ENCODE measurements around the gene SFTA2. TPM values are rescaled to one million over a fixed set of nuclear protein-coding genes. Genes with fewer than 3 reads are reported as not detected.
A peak's percentile ranks its signal among the peaks of the same experiment; 100 is the strongest.
"Not testable (repeated sequence)": the region's sequence is repeated elsewhere in the genome, so short reads cannot be mapped to it uniquely, and the experiment has no call there.

SFTA2 gene
- polyA plus RNA-seq, 1 donor (not counting 4 experiments of a cell fraction or from before 2014, with no cell fraction given) = not detected

DNA sequence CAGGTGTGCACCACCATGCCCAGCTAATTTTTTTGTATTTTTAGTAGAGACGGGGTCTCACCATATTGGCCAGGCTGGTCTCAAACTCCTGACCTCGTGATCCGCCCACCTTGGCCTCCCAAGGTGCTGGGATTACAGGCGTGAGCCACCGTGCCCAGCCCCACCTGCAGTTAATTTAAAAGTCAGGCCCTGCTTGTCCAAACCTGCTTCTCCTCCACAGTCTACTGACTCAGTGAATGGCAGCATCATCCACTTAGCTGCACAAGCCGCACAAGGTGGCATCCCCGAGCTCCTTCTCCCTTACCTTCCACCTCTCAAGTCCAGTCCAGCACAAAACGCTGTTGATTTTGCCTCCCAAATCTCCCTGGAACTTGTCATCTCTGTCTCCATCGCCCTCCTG is 29.8 kb downstream of the SFTA2 start:
- H3K9me3 ChIP-seq (ENCODE audit: control insufficient read depth, low read depth, low read length); H3K27me3 ChIP-seq (ENCODE audit: control insufficient read depth, extremely low read depth, insufficient read depth, low read length); H3K4me3 ChIP-seq (ENCODE audit: control insufficient read depth in 2 of 3, extremely low read depth in 1 of 3, insufficient read depth in 2 of 3, low read depth in 1 of 3, low read length in 3 of 3); H3K9me1 ChIP-seq (ENCODE audit: control insufficient read depth, extremely low read depth, insufficient read depth, low read length); DNase-seq (ENCODE audit: low read depth, low spot score); H3K4me1 ChIP-seq (ENCODE audit: control insufficient read depth, extremely low read depth, insufficient read depth, low read length); H3K79me2 ChIP-seq (ENCODE audit: control insufficient read depth, insufficient read depth, low read length); H4K20me1 ChIP-seq (ENCODE audit: control insufficient read depth, extremely low read depth, insufficient read depth, low read length); H2AFZ ChIP-seq (ENCODE audit: control insufficient read depth, low read length); H3K9ac ChIP-seq (ENCODE audit: control insufficient read depth, extremely low read depth, insufficient read depth, low read length); dilution Hi-C loops (cut with MboI; ENCODE audit: extremely low pct_ligation_motif_present, low sequenced_read_pairs); H3K27ac ChIP-seq (ENCODE audit: control insufficient read depth, insufficient read depth, low read length): not testable (repeated sequence)
- peak; percentile 20 for FAIRE-seq
- TF ChIP-seq CTCF (optimal IDR thresholded peaks at IDR 0.05 in 1 of 3, IDR thresholded peaks at IDR 0.05 in 1 of 3, conservative IDR thresholded peaks at IDR 0.05 in 1 of 3; ENCODE audit: extremely low read depth in 1 of 3, insufficient read depth in 2 of 3, low read length in 3 of 3) = peak in 1 of 3 experiments; percentile 14
- peak overlapping the region; percentile 50 for H3K4me2 ChIP-seq (ENCODE audit: control insufficient read depth, extremely low read depth, insufficient read depth, low read depth, low read length)
- H3K36me3 ChIP-seq (ENCODE audit: control insufficient read depth in 2 of 2, extremely low read depth in 1 of 2, insufficient read depth in 2 of 2, low read length in 2 of 2) = peaks cover 29 to 31% of the 10 kb centered on the region in 2 experiments

DNA sequence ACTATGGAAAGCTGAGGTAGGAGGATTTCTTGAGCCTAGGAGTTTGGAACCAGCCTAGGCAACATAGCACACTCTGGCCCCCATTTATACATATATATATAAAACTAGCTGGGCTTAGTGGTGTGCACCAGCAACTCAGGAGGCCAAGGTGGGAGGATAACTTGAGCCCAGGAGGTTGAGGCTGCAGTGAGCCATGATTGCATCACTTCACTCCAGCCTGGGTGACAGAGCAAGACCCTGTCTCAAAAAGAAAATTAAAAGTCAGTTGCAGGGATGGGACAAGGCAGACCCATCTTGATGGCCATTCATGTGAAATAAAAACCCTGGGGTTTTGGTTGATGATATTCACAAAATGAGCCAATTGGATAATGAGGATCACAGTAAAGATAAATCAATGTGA is 30.5 kb downstream of the SFTA2 start:
- Histone ChIP-seq H4K20me1 (ENCODE audit: control insufficient read depth, extremely low read depth, insufficient read depth, low read length) (no peaks in the 10 kb centered on the region), H3K4me2 (ENCODE audit: control insufficient read depth, extremely low read depth, insufficient read depth, low read depth, low read length) (no peak overlapping the region), H3K27me3 (ENCODE audit: control insufficient read depth, extremely low read depth, insufficient read depth, low read length) (no peaks in the 10 kb centered on the region), H3K9me3 (ENCODE audit: control insufficient read depth, low read depth, low read length) (no peaks in the 10 kb centered on the region), H3K79me2 (ENCODE audit: control insufficient read depth, insufficient read depth, low read length) (no peaks in the 10 kb centered on the region), H3K36me3 (ENCODE audit: control insufficient read depth in 2 of 2, extremely low read depth in 1 of 2, insufficient read depth in 2 of 2, low read length in 2 of 2) (peaks cover 29 to 36% of the 10 kb centered on the region in 2 experiments), H3K9me1 (ENCODE audit: control insufficient read depth, extremely low read depth, insufficient read depth, low read length) (no peaks in the 10 kb centered on the region), H2AFZ (ENCODE audit: control insufficient read depth, low read length) (no peak overlapping the region), H3K27ac (ENCODE audit: control insufficient read depth, insufficient read depth, low read length) (no peak overlapping the region), H3K4me3 (ENCODE audit: control insufficient read depth in 2 of 3, extremely low read depth in 1 of 3, insufficient read depth in 2 of 3, low read depth in 1 of 3, low read length in 3 of 3) (no peak overlapping the region), H3K4me1 (ENCODE audit: control insufficient read depth, extremely low read depth, insufficient read depth, low read length) (peaks cover 9% of the 10 kb centered on the region), H3K9ac (ENCODE audit: control insufficient read depth, extremely low read depth, insufficient read depth, low read length) (no peak overlapping the region)
- DNase-seq (ENCODE audit: low read depth, low spot score) (no peak), FAIRE-seq (no peak)
- TF ChIP-seq EZH2 (IDR thresholded peaks at IDR 0.05; ENCODE audit: low read length) = no peak
- no peak for TF ChIP-seq CTCF (optimal IDR thresholded peaks at IDR 0.05 in 1 of 3, IDR thresholded peaks at IDR 0.05 in 1 of 3, conservative IDR thresholded peaks at IDR 0.05 in 1 of 3; ENCODE audit: extremely low read depth in 1 of 3, insufficient read depth in 2 of 3, low read length in 3 of 3)
- dilution Hi-C loops (cut with MboI; ENCODE audit: extremely low pct_ligation_motif_present, low sequenced_read_pairs) = no loop called here

Data from keratinocyte (primary cell).